ENCODE measurements around the gene GARS1.

DNA sequence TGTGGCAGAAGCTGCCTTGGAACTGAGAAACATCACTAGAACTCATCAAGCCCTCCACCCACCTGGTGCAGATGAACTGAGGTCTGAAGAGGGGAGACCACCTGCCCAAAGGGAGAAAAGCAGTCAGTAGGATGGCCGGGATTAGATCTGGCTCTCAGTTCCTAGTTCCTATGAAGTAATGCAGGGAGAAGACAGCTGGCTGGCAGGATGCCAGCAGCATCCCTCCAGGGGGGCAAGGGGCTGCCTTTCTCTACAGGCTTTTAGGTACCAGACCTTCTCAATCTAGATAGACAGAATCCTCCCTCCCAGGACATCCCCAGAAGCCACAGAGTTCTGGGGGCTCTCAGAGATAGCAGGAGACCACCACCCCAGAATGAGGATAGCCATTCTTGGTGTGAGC lies 79.7 kb downstream of the GARS1 start:
- TF ChIP-seq EZH2phosphoT487 (IDR thresholded peaks at IDR 0.05; ENCODE audit: insufficient read depth, low read depth) (no peak), EZH2 (IDR thresholded peaks at IDR 0.05; ENCODE audit: insufficient read depth, poor library complexity, severe bottlenecking) (no peak)
